OCI-LY3 (cell line): ENCODE data around the gene SH3PXD2A.

Experiments used
- H2AFZ ChIP-seq: fragments of 200-600, 300-600 bp; shearing (Covaris generic); 2 replicates; pipeline ENCODE4 v1.6.0; 2014; ENCODE audit warnings: antibody characterized with exemption, low read depth, low read length
- H3K27ac ChIP-seq: fragments of 200-600, 300-600 bp; sonication (generic); 2 replicates; pipeline ENCODE4 v1.5.1; 2014; ENCODE audit warnings: mild to moderate bottlenecking, low read length, moderate library complexity, mixed read lengths
- H3K27me3 ChIP-seq: fragments of 200-600, 300-600 bp; sonication (generic); 2 replicates; pipeline ENCODE4 v1.6.1; 2014; ENCODE audit warnings: low read depth, low read length, mixed read lengths
- H3K36me3 ChIP-seq: fragments of 200-600, 300-600 bp; sonication (generic); replicated peaks from 2 replicates; pipeline ENCODE3; 2014; ENCODE audit warnings: low read depth, low read length, mixed read lengths
- H3K4me1 ChIP-seq: fragments of 300-600, 200-600 bp; sonication (generic); 2 replicates; pipeline ENCODE4 v1.6.1; 2014; ENCODE audit warnings: low read length, mixed read lengths
- H3K4me2 ChIP-seq: fragments of 200-600, 300-600 bp; sonication (generic); 2 replicates; pipeline ENCODE4 v1.6.1; 2014; ENCODE audit warnings: low read length, mixed read lengths
- H3K4me3 ChIP-seq: fragments of 300-600, 200-600 bp; sonication (generic); 2 replicates; pipeline ENCODE4 v1.5.1; 2014; ENCODE audit warnings: antibody characterized with exemption, mild to moderate bottlenecking, low read length, moderate library complexity
- H3K79me2 ChIP-seq: fragments of 300-600, 200-600 bp; shearing (Covaris generic); 2 replicates; pipeline ENCODE4 v1.6.1; 2014; ENCODE audit warnings: mild to moderate bottlenecking, low read length, mixed read lengths
- H3K9ac ChIP-seq: fragments of 300-600, 200-600 bp; shearing (Covaris generic); 2 replicates; pipeline ENCODE4 v1.6.0; 2014; ENCODE audit warnings: mild to moderate bottlenecking, low read length, moderate library complexity
- H3K9me3 ChIP-seq: fragments of 200-600, 300-600 bp; shearing (Covaris generic); 2 replicates; pipeline ENCODE4 v1.6.1; 2014; ENCODE audit warnings: low read length, mixed read lengths; ENCODE audit not compliant: insufficient read depth
- H4K20me1 ChIP-seq: fragments of 200-600, 300-600 bp; sonication (generic); 2 replicates; pipeline ENCODE4 v1.6.1; 2016; ENCODE audit warnings: low read length, mixed read lengths; ENCODE audit not compliant: insufficient read depth
- CTCF ChIP-seq: fragments of 200-600, 300-600 bp; sonication (generic); IDR thresholded peaks from 2 replicates; pipeline ENCODE4 v1.5.1; 2014; ENCODE audit warnings: antibody characterized with exemption, low read length, low read depth
- EZH2phosphoT487 ChIP-seq: fragments of 200-600 bp; shearing (Covaris generic); IDR thresholded peaks from 2 replicates; pipeline ENCODE4 v1.6.1; 2018; ENCODE audit warnings: antibody characterized with exemption, mixed run types, low read depth

SH3PXD2A gene

GRCh38 chr10:103850572-103850895, 4.8 kb downstream of the SH3PXD2A start:
- Histone ChIP-seq H3K9me3 (no peaks in the 10 kb centered on the region), H2AFZ (no peak overlapping the region), H3K36me3 (no peaks in the 10 kb centered on the region), H3K27ac (no peak overlapping the region), H4K20me1 (no peaks in the 10 kb centered on the region), H3K9ac (no peak overlapping the region), H3K4me2 (no peak overlapping the region), H3K4me1 (no peaks in the 10 kb centered on the region), H3K4me3 (no peak overlapping the region), H3K27me3 (peaks cover 15% of the 10 kb centered on the region), H3K79me2 (no peaks in the 10 kb centered on the region)
- TF ChIP-seq EZH2phosphoT487, result no peak
- TF ChIP-seq CTCF, result no peak

DNA sequence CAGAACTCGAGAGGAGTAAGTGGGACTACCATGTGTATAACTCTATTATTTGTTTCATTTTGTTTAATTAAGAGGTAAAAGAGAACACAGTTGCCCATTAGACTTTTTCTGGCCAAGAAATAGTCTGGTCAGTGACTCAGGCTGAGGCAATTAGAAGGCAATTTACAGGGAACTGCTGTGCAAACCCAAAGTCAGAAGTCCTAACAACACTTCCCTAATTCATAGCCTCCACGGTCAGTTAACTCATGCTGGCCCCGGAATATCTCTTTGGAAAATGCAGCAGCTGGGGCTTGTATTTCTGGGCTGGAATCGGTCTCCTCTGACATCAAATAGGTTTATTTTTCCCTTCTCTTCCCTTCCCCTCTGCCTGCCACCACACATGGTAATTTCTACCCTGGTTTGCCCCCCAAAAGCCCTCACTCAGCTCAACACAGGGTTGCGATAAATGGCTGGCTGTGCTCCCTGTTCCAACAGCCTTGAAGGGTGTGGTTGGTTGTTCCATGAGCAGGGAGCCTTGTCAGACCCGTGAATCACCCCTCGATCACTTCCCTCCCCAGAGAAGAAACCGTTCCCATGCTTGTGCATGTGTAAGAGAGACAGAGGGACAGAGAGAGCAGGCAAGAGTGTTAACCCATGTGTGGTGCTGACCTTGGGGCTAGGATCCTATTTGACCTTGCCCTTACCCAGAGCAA, 5.3 kb downstream of the SH3PXD2A start:
- H3K4me2 ChIP-seq, result no peak overlapping the region
- no peaks in the 10 kb centered on the region for H3K79me2 ChIP-seq
- no peaks in the 10 kb centered on the region for H3K36me3 ChIP-seq
- no peaks in the 10 kb centered on the region for H3K4me1 ChIP-seq
- no peak overlapping the region for H3K9ac ChIP-seq
- TF ChIP-seq EZH2phosphoT487 (no peak), CTCF (no peak)
- H2AFZ ChIP-seq, result no peak overlapping the region
- H4K20me1 ChIP-seq, result no peaks in the 10 kb centered on the region
- no peaks in the 10 kb centered on the region for H3K9me3 ChIP-seq
- H3K27me3 ChIP-seq, result peaks cover 15% of the 10 kb centered on the region
- H3K27ac ChIP-seq, result no peak overlapping the region
- H3K4me3 ChIP-seq, result no peak overlapping the region

DNA sequence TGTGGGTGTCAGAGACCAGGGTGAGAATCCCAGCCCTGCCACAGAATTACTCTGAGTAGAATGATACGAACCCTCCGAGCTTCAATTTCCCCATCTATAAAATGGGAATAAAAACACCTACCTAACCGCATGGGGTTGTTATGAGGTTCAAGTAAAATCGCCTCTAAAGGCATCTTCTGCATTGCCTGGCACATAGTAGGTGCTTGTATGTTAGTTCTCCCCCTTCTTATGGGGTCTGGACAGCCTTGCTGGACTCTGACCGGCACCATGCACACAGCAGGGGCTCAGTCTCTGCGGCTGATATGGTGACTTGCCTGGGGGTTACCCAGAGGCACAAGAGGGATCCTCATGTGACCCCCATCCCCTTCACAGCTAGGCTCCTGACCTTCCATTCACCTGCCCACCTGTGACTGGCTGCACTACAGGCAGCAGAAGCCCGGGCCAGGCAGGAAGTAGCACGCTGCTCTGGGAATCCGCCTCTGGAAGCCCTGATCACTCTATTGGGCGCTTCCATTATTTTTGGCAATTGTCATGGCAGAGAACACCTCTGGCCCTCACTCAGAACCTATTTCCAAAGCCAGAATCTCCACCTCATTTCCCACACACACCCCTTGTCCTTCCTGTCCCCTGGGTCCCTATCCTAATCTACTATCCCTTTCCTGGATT, 6.0 kb downstream of the SH3PXD2A start:
- no peaks in the 10 kb centered on the region for H3K36me3 ChIP-seq
- TF ChIP-seq CTCF, result no peak
- TF ChIP-seq EZH2phosphoT487, result no peak
- no peak overlapping the region for H3K9ac ChIP-seq
- peaks cover 15% of the 10 kb centered on the region for H3K27me3 ChIP-seq
- H3K4me3 ChIP-seq, result no peak overlapping the region
- no peaks in the 10 kb centered on the region for H4K20me1 ChIP-seq
- H3K4me1 ChIP-seq, result no peaks in the 10 kb centered on the region
- no peak overlapping the region for H3K27ac ChIP-seq
- H3K79me2 ChIP-seq, result no peaks in the 10 kb centered on the region
- no peaks in the 10 kb centered on the region for H3K9me3 ChIP-seq
- no peak overlapping the region for H3K4me2 ChIP-seq
- H2AFZ ChIP-seq, result no peak overlapping the region

- peaks cover 10% of the 10 kb centered on the region for H3K27me3 ChIP-seq
- no peak overlapping the region for H2AFZ ChIP-seq
- H3K4me3 ChIP-seq, result no peak overlapping the region
- H3K9me3 ChIP-seq, result no peaks in the 10 kb centered on the region
- no peaks in the 10 kb centered on the region for H3K36me3 ChIP-seq
- TF ChIP-seq CTCF, result no peak
- TF ChIP-seq EZH2phosphoT487, result no peak
- H3K4me2 ChIP-seq, result no peak overlapping the region
- H3K27ac ChIP-seq, result no peak overlapping the region
- H3K9ac ChIP-seq, result no peak overlapping the region
- H3K4me1 ChIP-seq, result no peaks in the 10 kb centered on the region
- no peaks in the 10 kb centered on the region for H4K20me1 ChIP-seq
- no peaks in the 10 kb centered on the region for H3K79me2 ChIP-seq
These were observed 7.4 kb downstream of the SH3PXD2A start for GRCh38 chr10:103847909-103848468.
